ENCODE data around the gene RALGPS1.

Gene RALGPS1

GRCh38 chr9:127159325-127159801 lies 244.8 kb downstream of the RALGPS1 start:
- TF ChIP-seq GATA3 (IDR thresholded peaks at IDR 0.05; ENCODE audit: low read depth, low read length) = no peak
- no peak for TF ChIP-seq GATA2 (IDR thresholded peaks at IDR 0.05; ENCODE audit: low read depth, low read length)

- no peak for TF ChIP-seq GATA3 (IDR thresholded peaks at IDR 0.05; ENCODE audit: low read depth, low read length)
- TF ChIP-seq GATA2 (IDR thresholded peaks at IDR 0.05; ENCODE audit: low read depth, low read length) = no peak
Measured at GRCh38 chr9:127159949-127160610, 245.5 kb downstream of the RALGPS1 start.

- TF ChIP-seq GATA3 (IDR thresholded peaks at IDR 0.05; ENCODE audit: low read depth, low read length) (no peak), GATA2 (IDR thresholded peaks at IDR 0.05; ENCODE audit: low read depth, low read length) (no peak)
Measured at GRCh38 chr9:127161081-127161624, 246.6 kb downstream of the RALGPS1 start.

- peak; percentile 73 for TF ChIP-seq GATA2 (IDR thresholded peaks at IDR 0.05; ENCODE audit: low read depth, low read length)
- no peak for TF ChIP-seq GATA3 (IDR thresholded peaks at IDR 0.05; ENCODE audit: low read depth, low read length)
Measured at GRCh38 chr9:127162046-127162863, 247.7 kb downstream of the RALGPS1 start.

DNA sequence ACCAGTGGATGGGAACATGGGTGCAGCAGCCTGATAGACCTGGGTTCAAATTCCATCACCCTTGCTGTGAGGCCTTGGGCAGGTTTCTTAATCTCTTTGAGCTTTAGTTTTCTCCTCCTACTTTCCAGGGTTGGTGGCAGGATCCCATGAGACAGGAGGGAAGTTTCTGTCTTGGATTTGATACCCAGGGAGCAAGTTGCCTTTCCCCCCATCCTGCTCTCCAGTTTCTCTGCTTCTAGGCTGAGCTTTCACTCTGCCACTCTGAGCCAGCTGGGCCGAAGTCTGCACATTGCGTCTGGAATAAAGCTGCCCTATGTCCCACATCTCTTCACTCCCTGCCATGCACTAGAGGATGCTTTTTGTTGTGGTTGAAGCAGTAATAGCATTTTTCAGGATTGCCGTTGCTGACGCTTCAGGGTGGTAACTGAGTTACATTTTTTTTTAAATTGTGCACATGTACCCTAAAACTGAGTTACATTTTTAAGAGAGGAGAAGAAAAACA lies 248.3 kb downstream of the RALGPS1 start:
- TF ChIP-seq GATA3 (IDR thresholded peaks at IDR 0.05; ENCODE audit: low read depth, low read length) = no peak
- no peak for TF ChIP-seq GATA2 (IDR thresholded peaks at IDR 0.05; ENCODE audit: low read depth, low read length)

DNA sequence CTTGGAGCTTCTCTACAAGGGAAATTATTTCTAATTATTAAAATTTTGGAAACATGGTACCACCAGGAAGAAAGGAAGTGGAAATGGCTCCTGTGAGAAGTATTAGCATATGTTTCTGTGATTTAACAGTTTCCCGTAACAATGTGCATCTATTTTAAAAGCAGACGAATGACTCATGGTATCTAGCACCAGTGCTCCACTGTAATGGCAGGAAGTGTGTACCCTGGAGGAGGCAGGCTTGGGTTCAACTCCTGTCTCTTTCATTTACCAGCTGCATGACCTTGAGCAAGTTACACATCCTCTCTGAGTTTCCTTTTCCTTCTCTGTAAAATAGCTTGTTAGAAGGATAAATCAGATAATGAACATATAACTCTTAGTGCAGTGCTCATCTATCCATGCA lies 248.8 kb downstream of the RALGPS1 start:
- no peak for TF ChIP-seq GATA2 (IDR thresholded peaks at IDR 0.05; ENCODE audit: low read depth, low read length)
- TF ChIP-seq GATA3 (IDR thresholded peaks at IDR 0.05; ENCODE audit: low read depth, low read length) = no peak

DNA sequence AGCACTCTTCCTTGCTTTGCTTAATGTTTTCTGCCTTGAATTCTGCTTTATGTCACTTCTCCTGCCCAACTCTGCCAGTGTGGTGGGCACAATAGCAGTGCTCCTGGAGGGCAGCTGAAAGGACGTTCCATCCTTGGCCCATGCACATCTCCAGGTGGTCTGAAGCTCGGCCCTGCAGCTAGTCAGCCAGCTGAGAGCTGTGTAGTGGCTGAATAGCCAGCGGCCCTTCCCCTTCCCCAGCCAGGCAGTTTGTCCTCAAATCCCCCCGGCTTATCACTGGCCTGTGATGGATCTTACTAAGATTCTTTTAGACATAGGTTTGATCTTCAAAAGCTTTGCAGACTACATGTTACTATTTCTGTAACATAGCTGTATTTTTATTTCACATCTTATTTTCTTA lies 250.5 kb downstream of the RALGPS1 start:
- TF ChIP-seq GATA2 (IDR thresholded peaks at IDR 0.05; ENCODE audit: low read depth, low read length) (no peak), GATA3 (IDR thresholded peaks at IDR 0.05; ENCODE audit: low read depth, low read length) (no peak)

DNA sequence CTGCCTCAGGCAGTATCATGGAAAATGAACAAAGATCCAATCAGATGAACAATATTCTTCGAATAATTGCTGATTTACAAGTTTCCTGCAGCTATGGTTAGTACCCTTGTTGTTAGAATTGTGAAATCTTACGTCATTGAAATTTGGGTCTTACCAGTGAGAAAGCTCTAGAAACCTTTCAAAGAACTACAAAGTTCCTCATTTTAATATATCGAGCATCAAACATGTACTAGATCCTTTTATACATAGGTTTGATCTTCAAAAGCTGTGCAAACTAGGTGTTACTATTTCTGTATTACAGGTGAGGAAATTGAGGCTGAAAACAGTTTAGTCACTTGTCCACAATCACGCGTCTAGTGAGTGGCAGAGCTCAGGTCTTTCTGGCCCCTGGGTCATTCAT lies 251.5 kb downstream of the RALGPS1 start:
- TF ChIP-seq GATA3 (IDR thresholded peaks at IDR 0.05; ENCODE audit: low read depth, low read length) = no peak

DNA sequence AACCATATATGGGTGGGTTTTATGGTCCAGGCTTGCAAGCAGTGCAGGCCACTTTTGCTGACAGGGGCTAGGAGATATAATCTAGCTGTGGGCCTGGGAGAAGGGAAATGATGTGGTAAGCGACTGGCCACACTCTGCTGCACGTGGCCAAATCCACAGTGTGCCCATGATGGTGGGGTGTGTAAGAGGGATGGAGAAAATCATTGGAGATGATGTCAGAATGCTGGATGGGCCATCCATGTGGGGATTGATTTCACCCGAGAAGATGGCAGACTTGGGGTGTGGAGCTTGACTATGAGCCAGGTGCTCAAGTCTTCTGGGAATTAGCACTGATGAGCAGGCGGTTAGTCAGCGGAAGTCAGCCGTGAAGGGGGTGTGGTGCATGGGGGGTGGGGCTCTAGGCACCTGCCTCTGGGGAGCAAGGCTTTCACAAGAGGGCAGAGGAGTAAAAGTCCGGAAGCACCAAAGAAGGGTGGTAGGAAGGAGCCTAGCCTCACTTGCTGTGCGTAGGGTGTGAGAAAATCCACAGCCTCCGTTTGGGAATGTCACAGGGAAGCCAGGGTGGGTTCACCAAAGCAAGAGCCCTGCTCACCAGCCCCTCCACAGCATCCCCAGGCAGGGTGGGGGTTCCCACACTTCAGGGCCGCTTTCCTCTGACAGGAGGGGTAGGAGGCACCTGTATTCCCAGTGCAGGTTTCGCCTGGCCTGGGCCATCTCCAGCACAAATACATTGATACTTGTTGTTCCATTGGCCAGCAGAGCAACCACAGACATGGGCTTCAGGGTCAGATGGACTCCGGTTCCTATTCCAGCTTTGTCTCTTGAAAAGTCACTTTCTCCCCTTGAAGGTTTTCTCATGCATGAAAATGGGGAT lies 252.3 kb downstream of the RALGPS1 start:
- TF ChIP-seq GATA2 (IDR thresholded peaks at IDR 0.05; ENCODE audit: low read depth, low read length) (no peak), GATA3 (IDR thresholded peaks at IDR 0.05; ENCODE audit: low read depth, low read length) (no peak)

DNA sequence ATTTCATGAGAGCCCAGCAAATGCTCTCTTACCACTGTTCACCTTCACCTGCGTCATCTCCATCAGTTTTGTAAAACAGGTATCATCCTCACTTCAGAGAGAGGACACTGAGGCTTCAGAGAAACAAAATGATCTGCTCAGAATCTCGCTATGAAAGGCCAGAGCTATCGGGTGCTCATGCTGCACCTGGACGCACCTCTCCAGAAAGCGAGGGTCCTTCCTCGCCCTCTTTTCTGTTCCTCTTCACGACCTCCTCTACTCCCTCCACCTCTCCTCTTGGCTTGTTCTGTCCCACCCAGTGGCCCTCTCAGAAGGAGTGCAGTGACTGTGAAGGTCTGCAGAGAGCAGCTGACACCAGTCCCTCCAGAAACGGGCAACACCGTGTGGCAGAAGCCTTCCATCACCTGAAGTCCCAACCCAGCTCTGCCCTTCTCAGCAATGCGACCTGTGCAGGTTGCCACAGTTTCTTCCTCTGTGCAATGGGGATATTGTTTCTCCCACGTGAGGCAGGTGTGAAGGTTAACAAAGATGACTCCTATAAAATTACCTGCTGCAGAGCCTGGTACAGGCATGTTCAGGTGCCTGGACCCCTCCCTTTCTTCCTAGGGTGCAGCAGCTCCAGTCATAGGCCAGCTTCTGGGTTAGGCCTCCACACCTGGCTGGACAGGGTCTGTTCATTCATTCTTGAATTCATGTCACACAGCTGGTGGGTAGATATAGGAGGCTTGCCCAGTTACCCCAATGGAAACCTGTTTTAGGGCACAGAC lies 253.2 kb downstream of the RALGPS1 start:
- TF ChIP-seq GATA2 (IDR thresholded peaks at IDR 0.05; ENCODE audit: low read depth, low read length) = no peak
- no peak for TF ChIP-seq GATA3 (IDR thresholded peaks at IDR 0.05; ENCODE audit: low read depth, low read length)

- no peak for TF ChIP-seq GATA3 (IDR thresholded peaks at IDR 0.05; ENCODE audit: low read depth, low read length)
- no peak for TF ChIP-seq GATA2 (IDR thresholded peaks at IDR 0.05; ENCODE audit: low read depth, low read length)
Measured at GRCh38 chr9:127168756-127169574, 254.4 kb downstream of the RALGPS1 start.

DNA sequence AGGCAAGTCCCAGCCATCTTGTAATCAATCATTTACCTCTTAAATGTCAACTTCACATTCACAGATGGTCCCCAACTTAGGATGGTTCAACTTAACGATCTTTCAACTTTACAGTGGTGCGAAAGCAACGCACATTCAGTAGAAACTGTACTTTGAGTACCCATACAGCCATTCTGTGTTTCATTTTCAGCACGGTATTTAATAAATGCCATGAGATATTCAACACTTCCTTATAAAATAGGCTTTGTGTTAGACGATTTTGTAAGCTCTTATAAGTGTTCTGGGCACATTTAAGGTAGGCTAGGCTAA lies 254.9 kb downstream of the RALGPS1 start:
- TF ChIP-seq GATA3 (IDR thresholded peaks at IDR 0.05; ENCODE audit: low read depth, low read length) = no peak
- no peak for TF ChIP-seq GATA2 (IDR thresholded peaks at IDR 0.05; ENCODE audit: low read depth, low read length)

Measured in SH-SY5Y (cell line).